Nephron progenitor cell (in vitro differentiated cells): ENCODE results near the gene DOK7.

ENCODE experiments used
- DNase-seq: peaks from one replicate; pipeline ENCODE4 v3.0.0; 2021
- H3K27ac Mint-ChIP-seq: 2 replicates; pipeline ENCODE4 v1.8.0; 2021; ENCODE audit warnings: mild to moderate bottlenecking, moderate library complexity, mixed read lengths
- H3K27me3 Mint-ChIP-seq: 2 replicates; pipeline ENCODE4 v1.8.0; 2021; ENCODE audit warnings: mild to moderate bottlenecking, low read depth, mixed read lengths; ENCODE audit not compliant: poor library complexity
- H3K36me3 Mint-ChIP-seq: 2 replicates; pipeline ENCODE4 v1.8.0; 2021; ENCODE audit warnings: low read depth, mixed read lengths
- H3K4me1 Mint-ChIP-seq: 2 replicates; pipeline ENCODE4 v1.8.0; 2021; ENCODE audit warnings: mixed read lengths
- H3K4me3 Mint-ChIP-seq: 2 replicates; pipeline ENCODE4 v1.8.0; 2021; ENCODE audit warnings: mild to moderate bottlenecking, moderate library complexity, mixed read lengths
- H3K9me3 Mint-ChIP-seq: 2 replicates; pipeline ENCODE4 v1.8.0; 2021; ENCODE audit warnings: mild to moderate bottlenecking, moderate library complexity, mixed read lengths
- TF ChIP-seq, protein P1 (sequence below): fragments of 200-600 bp; sonication (generic); IDR thresholded peaks from 2 replicates; pipeline ENCODE4 v1.5.0; 2021; ENCODE audit warnings: antibody characterized with exemption

The DOK7 gene

DNA sequence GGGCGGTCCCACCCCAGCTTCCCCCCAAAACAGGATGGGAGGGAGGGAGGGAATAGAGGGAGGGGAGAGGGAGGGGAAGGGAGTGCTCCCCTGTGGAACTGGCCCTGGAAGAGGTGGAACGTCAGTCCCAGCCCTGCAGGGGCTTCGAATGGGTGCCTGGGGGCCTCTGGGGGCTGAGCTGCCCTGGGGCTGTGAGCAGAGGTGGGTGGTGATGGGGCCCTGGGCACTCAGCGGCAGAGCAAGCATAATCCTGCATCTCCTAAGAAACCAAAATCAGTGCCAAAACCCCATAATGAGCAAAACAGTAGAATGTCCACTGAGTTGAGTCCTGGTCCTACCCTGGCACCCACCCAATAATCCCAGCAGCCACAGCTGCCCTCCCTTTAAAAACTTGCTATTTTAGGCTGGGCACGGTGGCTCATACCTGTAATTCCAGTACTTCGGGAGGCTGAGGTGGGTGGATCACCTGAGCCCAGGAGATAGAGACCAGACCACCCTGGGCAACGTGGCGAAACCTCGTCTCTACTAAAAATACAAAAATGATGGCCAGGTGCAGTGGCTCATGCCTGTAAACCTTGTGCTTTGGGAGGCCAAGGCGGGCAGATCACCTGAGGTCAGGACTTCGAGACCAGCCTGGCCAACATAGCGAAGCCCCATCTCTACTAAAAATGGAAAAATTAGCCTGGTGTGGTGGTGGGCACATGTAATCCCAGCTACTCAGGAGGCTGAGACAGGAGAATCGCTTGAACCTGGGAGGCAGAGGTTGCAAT, 11.1 kb downstream of the DOK7 start:
- Mint-ChIP-seq H3K27ac (no peak overlapping the region), H3K4me1 (peaks cover 13% of the 10 kb centered on the region), H3K36me3 (no peaks in the 10 kb centered on the region), H3K4me3 (no peak overlapping the region), H3K27me3 (peaks cover 13% of the 10 kb centered on the region), H3K9me3 (no peaks in the 10 kb centered on the region)
- DNase-seq, result no peak
- TF ChIP-seq, protein P1, sequence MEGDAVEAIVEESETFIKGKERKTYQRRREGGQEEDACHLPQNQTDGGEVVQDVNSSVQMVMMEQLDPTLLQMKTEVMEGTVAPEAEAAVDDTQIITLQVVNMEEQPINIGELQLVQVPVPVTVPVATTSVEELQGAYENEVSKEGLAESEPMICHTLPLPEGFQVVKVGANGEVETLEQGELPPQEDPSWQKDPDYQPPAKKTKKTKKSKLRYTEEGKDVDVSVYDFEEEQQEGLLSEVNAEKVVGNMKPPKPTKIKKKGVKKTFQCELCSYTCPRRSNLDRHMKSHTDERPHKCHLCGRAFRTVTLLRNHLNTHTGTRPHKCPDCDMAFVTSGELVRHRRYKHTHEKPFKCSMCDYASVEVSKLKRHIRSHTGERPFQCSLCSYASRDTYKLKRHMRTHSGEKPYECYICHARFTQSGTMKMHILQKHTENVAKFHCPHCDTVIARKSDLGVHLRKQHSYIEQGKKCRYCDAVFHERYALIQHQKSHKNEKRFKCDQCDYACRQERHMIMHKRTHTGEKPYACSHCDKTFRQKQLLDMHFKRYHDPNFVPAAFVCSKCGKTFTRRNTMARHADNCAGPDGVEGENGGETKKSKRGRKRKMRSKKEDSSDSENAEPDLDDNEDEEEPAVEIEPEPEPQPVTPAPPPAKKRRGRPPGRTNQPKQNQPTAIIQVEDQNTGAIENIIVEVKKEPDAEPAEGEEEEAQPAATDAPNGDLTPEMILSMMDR, result no peak

DNA sequence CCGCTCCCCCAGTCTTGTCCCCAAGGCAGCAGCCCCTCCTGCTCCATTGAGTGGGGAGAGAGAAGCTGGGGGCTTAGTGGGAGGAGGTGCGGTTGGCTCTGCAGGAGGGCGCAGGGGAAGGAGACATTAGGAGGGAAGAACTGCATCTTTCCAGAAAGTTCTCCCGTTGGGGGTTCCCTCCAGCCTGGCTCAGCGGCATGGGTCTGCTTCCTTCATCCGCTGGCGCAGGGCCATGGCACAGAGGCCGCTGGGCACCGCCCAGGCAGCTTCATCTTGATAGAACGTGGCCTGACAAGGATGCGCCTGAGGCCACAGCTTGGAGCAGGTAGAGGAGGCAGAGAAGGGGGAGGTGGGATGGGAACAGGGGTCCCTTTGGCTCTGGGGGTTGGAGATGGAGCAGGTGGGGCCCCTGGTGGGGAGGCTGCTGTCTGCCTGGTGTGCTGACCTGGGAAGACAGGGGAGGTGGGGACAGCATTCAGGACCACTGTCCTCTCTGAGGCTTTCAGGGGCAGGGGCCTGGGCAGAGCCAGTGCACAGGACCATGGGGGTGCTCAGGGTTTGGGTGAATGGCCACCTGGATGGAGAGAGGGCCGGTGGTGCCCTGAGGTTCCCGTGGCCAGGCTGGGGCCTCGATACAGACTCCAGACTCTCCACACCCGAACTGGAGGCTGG, 12.1 kb downstream of the DOK7 start:
- Mint-ChIP-seq H3K36me3 (no peaks in the 10 kb centered on the region), H3K9me3 (no peaks in the 10 kb centered on the region), H3K4me3 (no peak overlapping the region), H3K4me1 (peaks cover 6% of the 10 kb centered on the region), H3K27me3 (peaks cover 13% of the 10 kb centered on the region), H3K27ac (no peak overlapping the region)
- no peak for DNase-seq
- TF ChIP-seq, protein P1, result no peak

DNA sequence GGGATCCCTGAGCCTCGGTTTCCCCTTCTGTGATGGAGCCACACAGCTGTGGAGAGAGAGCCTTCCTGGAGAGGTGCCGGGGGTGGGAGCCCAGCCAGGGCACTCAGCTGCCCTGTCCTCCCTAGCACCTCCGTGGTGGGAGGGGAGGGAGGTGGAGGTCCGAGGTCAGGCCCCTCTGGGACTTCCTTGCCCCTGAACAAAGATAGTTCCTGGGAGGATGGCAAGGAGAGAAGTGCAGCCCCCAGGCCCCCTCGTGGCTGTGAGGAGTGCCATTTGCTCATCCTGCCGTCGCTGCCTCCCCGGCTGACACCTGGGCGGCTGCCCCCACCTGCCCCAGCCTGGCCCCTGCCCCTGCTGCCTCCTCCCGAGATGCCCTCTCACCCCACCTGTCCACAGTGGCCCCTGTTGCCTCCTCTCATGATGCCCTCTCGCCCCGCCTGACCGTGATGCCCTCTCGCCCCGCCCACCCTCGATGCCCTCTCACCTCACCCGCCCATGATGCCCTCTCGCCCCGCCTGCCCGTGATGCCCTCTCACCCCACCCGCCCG, 12.7 kb downstream of the DOK7 start:
- Mint-ChIP-seq H3K27ac (no peak overlapping the region), H3K36me3 (no peaks in the 10 kb centered on the region), H3K4me1 (peaks cover 7% of the 10 kb centered on the region), H3K27me3 (peaks cover 11% of the 10 kb centered on the region), H3K9me3 (no peaks in the 10 kb centered on the region), H3K4me3 (no peak overlapping the region)
- no peak for DNase-seq
- TF ChIP-seq, protein P1, result no peak

DNA sequence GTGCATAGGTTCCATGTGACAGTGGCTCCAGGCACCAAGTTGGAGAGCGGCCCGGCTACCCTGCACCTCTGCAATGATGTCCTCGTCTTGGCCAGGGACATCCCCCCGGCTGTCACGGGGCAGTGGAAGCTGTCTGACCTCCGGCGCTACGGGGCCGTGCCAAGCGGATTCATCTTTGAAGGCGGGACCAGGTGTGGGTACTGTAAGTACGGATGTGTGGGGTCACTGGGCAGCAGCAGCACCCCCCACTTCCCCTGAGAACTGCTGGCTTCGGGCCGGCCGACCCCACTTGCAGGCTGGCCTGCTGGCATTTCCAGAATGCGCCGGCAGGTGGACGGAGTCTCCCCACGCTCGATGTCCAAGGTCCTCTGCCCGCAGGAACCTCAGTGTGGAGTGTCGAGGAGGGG, 13.2 kb downstream of the DOK7 start:
- Mint-ChIP-seq H3K27ac (no peak overlapping the region), H3K27me3 (peaks cover 7% of the 10 kb centered on the region), H3K9me3 (no peaks in the 10 kb centered on the region), H3K4me1 (peaks cover 12% of the 10 kb centered on the region), H3K36me3 (no peaks in the 10 kb centered on the region), H3K4me3 (no peak overlapping the region)
- TF ChIP-seq, protein P1, result no peak
- DNase-seq, result no peak

DNA sequence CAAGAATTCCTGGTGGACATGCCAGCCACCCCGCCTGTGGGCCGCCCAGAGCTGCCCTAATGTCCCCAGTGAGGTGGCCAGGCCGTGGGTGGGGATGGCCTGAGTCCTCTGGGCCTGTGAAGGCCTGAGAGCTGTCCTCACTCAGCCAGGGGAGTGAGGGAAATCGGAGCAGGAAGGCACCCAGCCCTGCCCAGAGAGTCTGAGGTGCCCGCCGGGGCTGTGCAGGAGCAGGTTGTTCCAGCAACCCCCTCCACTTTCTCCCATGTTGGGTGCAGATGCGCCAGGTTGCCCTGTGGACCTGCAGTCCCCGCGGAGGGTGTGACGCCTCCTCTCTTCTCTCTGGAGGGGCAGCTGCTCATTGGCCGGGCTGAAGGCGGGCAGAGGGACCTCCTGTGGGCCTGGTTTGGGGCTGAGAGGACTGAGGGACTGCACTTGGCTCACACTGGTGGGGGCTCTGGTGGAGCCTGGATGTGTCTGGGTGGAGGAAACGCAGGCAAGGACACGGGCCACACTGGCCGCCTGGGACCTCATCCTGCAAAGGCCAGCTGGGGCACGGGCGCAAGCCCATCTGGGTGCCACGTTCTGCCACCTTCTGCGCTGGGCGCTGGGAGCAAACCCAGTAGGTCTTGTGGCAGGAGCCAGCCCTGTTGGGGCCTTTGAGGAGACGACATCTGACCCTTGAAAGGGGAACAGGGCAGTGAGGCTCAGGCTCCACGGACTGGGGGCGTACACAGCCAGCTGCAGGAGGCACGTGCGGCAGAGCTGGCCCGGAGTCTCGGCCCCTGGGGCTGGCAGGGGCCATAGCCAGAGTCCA, 14.0 kb downstream of the DOK7 start:
- Mint-ChIP-seq H3K4me3 (no peak overlapping the region), H3K27ac (no peak overlapping the region), H3K4me1 (peaks cover 9% of the 10 kb centered on the region), H3K27me3 (peaks cover 3% of the 10 kb centered on the region), H3K9me3 (no peaks in the 10 kb centered on the region), H3K36me3 (no peaks in the 10 kb centered on the region)
- TF ChIP-seq, protein P1, result no peak
- DNase-seq, result no peak
